ENCODE measurements around the gene DTHD1. TPM values are rescaled to one million over a fixed set of nuclear protein-coding genes. Genes with fewer than 3 reads are reported as not detected.

The DTHD1 gene
- polyA plus RNA-seq, 3 donors = not detected

DNA sequence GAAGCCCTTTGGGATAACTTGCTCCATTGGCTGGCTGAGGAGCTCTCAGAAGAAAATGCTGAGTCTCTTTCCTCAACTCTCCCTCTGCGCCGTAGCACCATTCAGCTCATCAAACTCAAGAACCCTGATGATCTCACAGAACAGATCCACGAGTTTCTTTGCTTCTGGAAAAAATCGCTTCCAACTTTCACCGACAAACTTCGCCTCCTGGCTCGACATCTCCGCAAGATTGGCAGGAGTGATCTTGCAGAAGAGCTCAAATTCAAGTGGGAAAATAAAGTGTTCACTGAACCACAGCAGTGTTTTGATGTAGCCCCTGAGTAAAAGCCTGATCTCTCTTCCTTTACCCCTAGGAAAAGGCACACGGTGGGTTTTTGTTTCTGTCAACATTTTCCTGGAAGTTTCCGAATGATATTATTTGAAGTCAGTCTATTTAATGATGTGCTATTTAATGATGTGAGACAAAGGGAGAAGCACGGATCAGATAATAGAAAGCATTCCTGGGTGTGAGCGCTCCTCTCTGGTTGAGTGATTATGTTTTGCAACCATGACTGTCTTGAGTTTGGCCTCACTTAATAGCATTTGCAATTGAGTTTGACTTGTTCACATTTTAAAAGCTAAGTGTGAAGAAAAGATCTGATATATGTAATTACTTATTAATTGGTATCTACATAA is 62.2 kb downstream of the DTHD1 start:
- Histone ChIP-seq H3K4me1 (ENCODE audit: control insufficient read depth in 1 of 2, insufficient read depth in 2 of 2, low read length in 2 of 2) (peaks cover 6 to 8% of the 10 kb centered on the region in 2 donors), H4K20me1 (ENCODE audit: insufficient read depth, low read length) (no peaks in the 10 kb centered on the region), H3K4me2 (replicated peaks; ENCODE audit: extremely low read depth, low read length, poor library complexity, severe bottlenecking) (no peak overlapping the region), H3K36me3 (replicated peaks in 1 of 2; ENCODE audit: control insufficient read depth in 1 of 2, insufficient read depth in 2 of 2, low read length in 2 of 2) (no peaks in the 10 kb centered on the region), H3K27ac (ENCODE audit: low read depth in 1 of 2, low read length in 2 of 2) (no peak overlapping the region), H3K79me2 (ENCODE audit: insufficient read depth, low read length) (no peaks in the 10 kb centered on the region), H2AFZ (ENCODE audit: insufficient read depth, low read depth, low read length, poor library complexity, severe bottlenecking) (no peak overlapping the region), H3K9ac (ENCODE audit: insufficient read depth, low read length, poor library complexity, severe bottlenecking) (no peak overlapping the region), H3K4me3 (replicated peaks in 1 of 3; ENCODE audit: low read depth in 2 of 3, low read length in 3 of 3) (no peak overlapping the region), H3K27me3 (ENCODE audit: control insufficient read depth in 2 of 2, insufficient read depth in 2 of 2, low read length in 2 of 2) (no peaks in the 10 kb centered on the region), H3K9me3 (replicated peaks in 1 of 2; ENCODE audit: control insufficient read depth in 1 of 2, insufficient read depth in 1 of 2, low read length in 2 of 2) (no peaks in the 10 kb centered on the region)
- DNase-seq = no peak
- intact Hi-C loops (cut with micrococcal nuclease) = no loop called here
- Mint-ChIP-seq H3K9me3 (no peaks in the 10 kb centered on the region), H3K27ac (no peak overlapping the region), H3K27me3 (ENCODE audit: low read depth in 3 of 3) (no peaks in the 10 kb centered on the region), H3K4me1 (peaks cover 5% of the 10 kb centered on the region), H3K36me3 (no peaks in the 10 kb centered on the region), H3K4me3 (no peak overlapping the region)
- TF ChIP-seq, protein P1, sequence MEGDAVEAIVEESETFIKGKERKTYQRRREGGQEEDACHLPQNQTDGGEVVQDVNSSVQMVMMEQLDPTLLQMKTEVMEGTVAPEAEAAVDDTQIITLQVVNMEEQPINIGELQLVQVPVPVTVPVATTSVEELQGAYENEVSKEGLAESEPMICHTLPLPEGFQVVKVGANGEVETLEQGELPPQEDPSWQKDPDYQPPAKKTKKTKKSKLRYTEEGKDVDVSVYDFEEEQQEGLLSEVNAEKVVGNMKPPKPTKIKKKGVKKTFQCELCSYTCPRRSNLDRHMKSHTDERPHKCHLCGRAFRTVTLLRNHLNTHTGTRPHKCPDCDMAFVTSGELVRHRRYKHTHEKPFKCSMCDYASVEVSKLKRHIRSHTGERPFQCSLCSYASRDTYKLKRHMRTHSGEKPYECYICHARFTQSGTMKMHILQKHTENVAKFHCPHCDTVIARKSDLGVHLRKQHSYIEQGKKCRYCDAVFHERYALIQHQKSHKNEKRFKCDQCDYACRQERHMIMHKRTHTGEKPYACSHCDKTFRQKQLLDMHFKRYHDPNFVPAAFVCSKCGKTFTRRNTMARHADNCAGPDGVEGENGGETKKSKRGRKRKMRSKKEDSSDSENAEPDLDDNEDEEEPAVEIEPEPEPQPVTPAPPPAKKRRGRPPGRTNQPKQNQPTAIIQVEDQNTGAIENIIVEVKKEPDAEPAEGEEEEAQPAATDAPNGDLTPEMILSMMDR (IDR thresholded peaks at IDR 0.05) = no peak
- 96% methylated on average over 8 of the region's 12 CpGs for WGBS (ENCODE audit: insufficient coverage)

DNA sequence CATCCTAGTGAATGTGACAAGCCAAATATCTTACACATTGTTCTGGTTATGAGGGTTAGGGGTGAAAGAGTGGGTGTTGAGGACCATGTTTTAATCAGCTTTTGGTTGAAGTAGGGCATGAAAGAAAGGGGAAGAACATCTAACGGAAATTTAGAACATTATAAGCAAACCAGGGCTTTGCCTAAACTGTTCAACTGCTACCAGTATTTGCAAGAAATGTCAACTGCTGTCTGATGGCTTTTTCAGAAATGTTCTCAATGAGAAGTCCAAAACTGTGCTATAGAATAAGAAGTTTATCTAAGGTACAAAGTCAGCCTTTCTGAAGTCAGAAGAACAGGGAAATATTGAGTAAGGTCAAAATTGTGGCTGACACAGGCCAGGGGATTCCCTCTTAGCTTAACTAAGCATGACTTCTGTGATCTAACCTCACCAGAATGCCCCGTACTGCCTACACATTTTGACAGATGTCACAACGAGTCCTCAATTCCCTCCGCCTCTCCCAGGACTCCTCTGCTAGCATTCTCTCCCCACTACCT is 67.1 kb downstream of the DTHD1 start:
- Histone ChIP-seq H3K9ac (ENCODE audit: insufficient read depth, low read length, poor library complexity, severe bottlenecking) (no peak overlapping the region), H3K4me2 (replicated peaks; ENCODE audit: extremely low read depth, low read length, poor library complexity, severe bottlenecking) (no peak overlapping the region), H2AFZ (ENCODE audit: insufficient read depth, low read depth, low read length, poor library complexity, severe bottlenecking) (peak overlapping the region; percentile 31), H3K9me3 (replicated peaks in 1 of 2; ENCODE audit: control insufficient read depth in 1 of 2, insufficient read depth in 1 of 2, low read length in 2 of 2) (no peaks in the 10 kb centered on the region), H3K27ac (ENCODE audit: low read depth in 1 of 2, low read length in 2 of 2) (peak overlapping the region in 1 of 2 donors; percentile 34), H3K4me3 (replicated peaks in 1 of 3; ENCODE audit: low read depth in 2 of 3, low read length in 3 of 3) (no peak overlapping the region), H3K36me3 (replicated peaks in 1 of 2; ENCODE audit: control insufficient read depth in 1 of 2, insufficient read depth in 2 of 2, low read length in 2 of 2) (no peaks in the 10 kb centered on the region), H3K4me1 (ENCODE audit: control insufficient read depth in 1 of 2, insufficient read depth in 2 of 2, low read length in 2 of 2) (peaks cover 11 to 29% of the 10 kb centered on the region in 2 donors), H3K79me2 (ENCODE audit: insufficient read depth, low read length) (no peaks in the 10 kb centered on the region), H4K20me1 (ENCODE audit: insufficient read depth, low read length) (no peaks in the 10 kb centered on the region), H3K27me3 (ENCODE audit: control insufficient read depth in 2 of 2, insufficient read depth in 2 of 2, low read length in 2 of 2) (no peaks in the 10 kb centered on the region)
- Mint-ChIP-seq H3K4me3 (peak overlapping the region in 1 of 2 donors; percentile 31), H3K27me3 (ENCODE audit: low read depth in 3 of 3) (peaks cover 0 to 3% (median 1%) of the 10 kb centered on the region in 3 donors), H3K9me3 (no peaks in the 10 kb centered on the region), H3K4me1 (peaks cover 17% of the 10 kb centered on the region), H3K27ac (peak overlapping the region in 6 of 7 donors; percentile 5 to 77 (median 31)), H3K36me3 (no peaks in the 10 kb centered on the region)
- intact Hi-C loops (cut with micrococcal nuclease) = no loop called here
- TF ChIP-seq, protein P1 (IDR thresholded peaks at IDR 0.05) = no peak
- peak; percentile 33 to 82 (median 43) for DNase-seq
- 8% methylated on average over 2 of the region's 4 CpGs for WGBS (ENCODE audit: insufficient coverage)
